Osteoblast (primary cell): ENCODE data around the gene USH2A. TPM values are rescaled to one million over a fixed set of nuclear protein-coding genes. Genes with fewer than 3 reads are reported as not detected.

Experiments used
- DNase-seq: peaks from one replicate; pipeline ENCODE4 v3.0.0; 2011; ENCODE audit warnings: low spot score, mixed read lengths; ENCODE audit not compliant: insufficient read length; ENCODE audit errors: missing footprints
- H2AFZ ChIP-seq: 2 replicates; pipeline ENCODE4 v1.6.0; 2011; ENCODE audit warnings: mild to moderate bottlenecking, low read length
- H3K27ac ChIP-seq: 2 replicates; pipeline ENCODE4 v1.5.1; 2011; ENCODE audit warnings: mild to moderate bottlenecking, low read depth, low read length, moderate library complexity
- H3K27me3 ChIP-seq: 2 replicates; pipeline ENCODE4 v1.6.0; 2012; ENCODE audit warnings: mild to moderate bottlenecking, control low read depth, inconsistent platforms, low read length, moderate library complexity; ENCODE audit not compliant: insufficient read depth
- H3K36me3 ChIP-seq: 2 replicates; pipeline ENCODE4 v1.5.1; 2011; ENCODE audit warnings: mild to moderate bottlenecking, low read length, control low read depth, moderate library complexity; ENCODE audit not compliant: insufficient read depth
- H3K4me1 ChIP-seq: 2 replicates; pipeline ENCODE4 v1.5.1; 2011; ENCODE audit warnings: mild to moderate bottlenecking, low read length, control low read depth, moderate library complexity; ENCODE audit not compliant: insufficient read depth
- H3K4me2 ChIP-seq: 2 replicates; pipeline ENCODE4 v1.6.0; 2011; ENCODE audit warnings: mild to moderate bottlenecking, low read length; ENCODE audit not compliant: insufficient read depth
- H3K4me3 ChIP-seq: fragments of 200-600 bp; sonication (generic); 3 replicates; pipeline ENCODE4 v1.5.1; 2012; ENCODE audit warnings: mild to moderate bottlenecking, low read length, inconsistent platforms; ENCODE audit not compliant: insufficient read depth
- H3K79me2 ChIP-seq: 2 replicates; pipeline ENCODE4 v1.6.0; 2012; ENCODE audit warnings: mild to moderate bottlenecking, low read length, control low read depth, inconsistent platforms; ENCODE audit not compliant: insufficient read depth
- H3K9me3 ChIP-seq: 2 replicates; pipeline ENCODE4 v1.5.1; 2011; ENCODE audit warnings: low read depth, low read length, control low read depth
- H4K20me1 ChIP-seq: 2 replicates; pipeline ENCODE4 v1.6.0; 2012; ENCODE audit warnings: mild to moderate bottlenecking, low read length, control low read depth; ENCODE audit not compliant: insufficient read depth
- CTCF ChIP-seq: IDR thresholded peaks from 2 replicates; pipeline ENCODE4 v1.5.1; 2011; ENCODE audit warnings: mild to moderate bottlenecking, low read depth, low read length, moderate library complexity; ENCODE audit errors: extremely low read depth
- total RNA-seq: library from RNA; depleted of rRNA; stranded (reverse); fragments of >200 nt; gene quantifications from 2 replicates; pipeline ENCODE4 v1.2.3, GENCODE V29; 2012

The USH2A gene
- total RNA-seq, 1 donor: under 0.01 TPM

DNA sequence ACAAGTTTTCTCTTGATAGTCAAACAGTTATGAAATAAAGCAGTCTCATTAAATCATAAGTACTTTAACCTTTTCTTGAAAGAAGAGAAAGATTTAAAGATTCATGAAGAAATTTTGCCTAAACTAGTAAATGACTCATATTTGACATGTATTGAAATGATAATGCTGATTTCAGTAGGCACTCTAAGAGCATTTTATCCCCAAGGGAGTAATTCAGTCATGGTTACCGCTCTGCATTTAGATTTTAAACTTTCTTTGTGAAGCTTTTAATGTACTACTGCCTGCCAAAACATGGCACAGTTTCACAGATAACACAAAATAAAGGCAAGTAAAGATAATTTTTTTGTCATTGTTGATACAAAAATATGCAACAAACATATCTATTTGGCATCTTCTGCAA is 6.8 kb downstream of the USH2A start:
- TF ChIP-seq CTCF: no peak
- no peak for DNase-seq

GRCh38 chr1:216410026-216410425 is 13.2 kb downstream of the USH2A start:
- TF ChIP-seq CTCF: no peak
- no peak overlapping the region for H3K27ac ChIP-seq
- H3K9me3 ChIP-seq: peaks cover 4% of the 10 kb centered on the region
- no peaks in the 10 kb centered on the region for H3K27me3 ChIP-seq
- DNase-seq: no peak
- no peak overlapping the region for H2AFZ ChIP-seq
- no peaks in the 10 kb centered on the region for H3K36me3 ChIP-seq
- H4K20me1 ChIP-seq: no peaks in the 10 kb centered on the region
- H3K4me1 ChIP-seq: no peaks in the 10 kb centered on the region
- no peak overlapping the region for H3K4me2 ChIP-seq
- H3K4me3 ChIP-seq: no peak overlapping the region
- no peaks in the 10 kb centered on the region for H3K79me2 ChIP-seq

More for the DNA sequence above, 6.8 kb downstream of the USH2A start:
- no peaks in the 10 kb centered on the region for H3K36me3 ChIP-seq
- H3K4me3 ChIP-seq: no peak overlapping the region
- H3K79me2 ChIP-seq: no peaks in the 10 kb centered on the region
- no peak overlapping the region for H3K4me2 ChIP-seq
- no peak overlapping the region for H2AFZ ChIP-seq
- H3K27ac ChIP-seq: no peak overlapping the region
- no peaks in the 10 kb centered on the region for H3K4me1 ChIP-seq
- H4K20me1 ChIP-seq: no peaks in the 10 kb centered on the region
- H3K27me3 ChIP-seq: no peaks in the 10 kb centered on the region
- H3K9me3 ChIP-seq: no peaks in the 10 kb centered on the region

DNA sequence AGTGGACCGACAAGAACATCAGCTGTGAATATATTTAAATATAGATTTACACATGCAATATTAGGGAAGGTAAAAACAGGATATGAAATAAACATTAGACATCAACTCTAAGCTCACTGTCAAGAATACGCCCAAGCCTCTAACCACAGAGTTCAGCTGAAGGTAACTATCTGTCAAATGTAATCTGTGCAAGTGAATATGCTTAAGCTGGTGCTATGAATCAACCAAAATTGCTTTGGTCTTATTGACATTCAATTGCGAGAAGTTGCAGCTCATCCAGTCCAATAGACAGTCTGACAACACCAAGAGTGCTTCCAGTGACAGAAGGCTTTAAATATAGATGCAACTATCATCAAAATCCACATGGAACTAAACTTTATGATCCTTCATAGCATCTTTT is 32.3 kb downstream of the USH2A start:
- no peaks in the 10 kb centered on the region for H4K20me1 ChIP-seq
- no peaks in the 10 kb centered on the region for H3K27me3 ChIP-seq
- no peak overlapping the region for H2AFZ ChIP-seq
- H3K36me3 ChIP-seq: no peaks in the 10 kb centered on the region
- H3K4me3 ChIP-seq: no peak overlapping the region
- H3K27ac ChIP-seq: no peak overlapping the region
- H3K4me1 ChIP-seq: no peaks in the 10 kb centered on the region
- H3K9me3 ChIP-seq: no peaks in the 10 kb centered on the region
- no peak overlapping the region for H3K4me2 ChIP-seq
- no peaks in the 10 kb centered on the region for H3K79me2 ChIP-seq
- TF ChIP-seq CTCF: no peak
- DNase-seq: no peak

- H4K20me1 ChIP-seq: no peaks in the 10 kb centered on the region
- H3K36me3 ChIP-seq: no peaks in the 10 kb centered on the region
- H3K79me2 ChIP-seq: no peaks in the 10 kb centered on the region
- no peak overlapping the region for H3K4me3 ChIP-seq
- no peaks in the 10 kb centered on the region for H3K4me1 ChIP-seq
- H3K4me2 ChIP-seq: no peak overlapping the region
- no peaks in the 10 kb centered on the region for H3K27me3 ChIP-seq
- TF ChIP-seq CTCF: no peak
- no peak for DNase-seq
- H3K27ac ChIP-seq: no peak overlapping the region
- H2AFZ ChIP-seq: no peak overlapping the region
- H3K9me3 ChIP-seq: no peaks in the 10 kb centered on the region
Observed at GRCh38 chr1:216389774-216390173, 33.5 kb downstream of the USH2A start.
